Transverse colon (tissue), 4 donors: Measurements from ENCODE around the gene TM4SF4.

ENCODE experiments used
- CTCF ChIP-seq, 5 experiments: fragments of 200-600 bp in 3 of 5; fragments of 450-650 bp in 2 of 5; sonication (generic) in 3 of 5; IDR thresholded peaks; 1 replicate in 2 of 5; 2 replicates in 3 of 5; pipeline ENCODE4 v1.5.1; 2016 to 2017; ENCODE audit warnings: antibody characterized with exemption in 5 of 5, inconsistent platforms in 3 of 5, mild to moderate bottlenecking in 2 of 5, moderate library complexity in 1 of 5
- EP300 ChIP-seq: sonication (generic); formaldehyde crosslinking; IDR thresholded peaks from one replicate; pipeline ENCODE4 v1.6.1; 2017; ENCODE audit warnings: antibody characterized with exemption, low read depth
- POLR2A ChIP-seq: fragments of 450-650 bp; IDR thresholded peaks from one replicate; pipeline ENCODE4 v1.6.1; 2016; ENCODE audit warnings: antibody characterized with exemption, mild to moderate bottlenecking, moderate library complexity
- POLR2AphosphoS5 ChIP-seq, 3 donors: sonication (generic); formaldehyde crosslinking; IDR thresholded peaks; one replicate each; pipeline ENCODE4 v1.6.1; 2016; ENCODE audit warnings: antibody characterized with exemption in 3 of 3

GRCh38 chr3:149510480-149510879 is 36.0 kb downstream of the TM4SF4 start:
- no peak for TF ChIP-seq EP300
- TF ChIP-seq CTCF (IDR thresholded peaks at IDR 0.05), result no peak
- no peak for TF ChIP-seq POLR2A
- TF ChIP-seq POLR2AphosphoS5 (IDR thresholded peaks at IDR 0.05), result no peak
